ENCODE results near the gene CACNA1I.

The CACNA1I gene

GRCh38 chr22:39610766-39611165, 40.2 kb downstream of the CACNA1I start:
- no peak for TF ChIP-seq CTCF (conservative IDR thresholded peaks at IDR 0.05; ENCODE audit: control insufficient read depth, insufficient read depth, low read depth, low read length)
- no peak overlapping the region for H3K4me3 ChIP-seq (ENCODE audit: control insufficient read depth, low read depth, low read length)
- no peak for DNase-seq (ENCODE audit: low read depth)

- no peak for TF ChIP-seq CTCF (conservative IDR thresholded peaks at IDR 0.05; ENCODE audit: control insufficient read depth, insufficient read depth, low read depth, low read length)
- no peak for DNase-seq (ENCODE audit: low read depth)
- H3K4me3 ChIP-seq (ENCODE audit: control insufficient read depth, low read depth, low read length), result no peak overlapping the region
Measured at GRCh38 chr22:39611360-39611759, 40.8 kb downstream of the CACNA1I start.

GRCh38 chr22:39612811-39613548, 42.4 kb downstream of the CACNA1I start:
- no peak for TF ChIP-seq CTCF (conservative IDR thresholded peaks at IDR 0.05; ENCODE audit: control insufficient read depth, insufficient read depth, low read depth, low read length)
- no peak overlapping the region for H3K4me3 ChIP-seq (ENCODE audit: control insufficient read depth, low read depth, low read length)
- DNase-seq (ENCODE audit: low read depth), result no peak

- no peak overlapping the region for H3K4me3 ChIP-seq (ENCODE audit: control insufficient read depth, low read depth, low read length)
- TF ChIP-seq CTCF (conservative IDR thresholded peaks at IDR 0.05; ENCODE audit: control insufficient read depth, insufficient read depth, low read depth, low read length), result no peak
- DNase-seq (ENCODE audit: low read depth), result no peak
Measured at GRCh38 chr22:39613549-39613921, 43.0 kb downstream of the CACNA1I start.

GRCh38 chr22:39614442-39614841, 43.9 kb downstream of the CACNA1I start:
- no peak overlapping the region for H3K4me3 ChIP-seq (ENCODE audit: control insufficient read depth, low read depth, low read length)
- DNase-seq (ENCODE audit: low read depth), result no peak
- no peak for TF ChIP-seq CTCF (conservative IDR thresholded peaks at IDR 0.05; ENCODE audit: control insufficient read depth, insufficient read depth, low read depth, low read length)

- DNase-seq (ENCODE audit: low read depth), result no peak
- no peak overlapping the region for H3K4me3 ChIP-seq (ENCODE audit: control insufficient read depth, low read depth, low read length)
- TF ChIP-seq CTCF (conservative IDR thresholded peaks at IDR 0.05; ENCODE audit: control insufficient read depth, insufficient read depth, low read depth, low read length), result no peak
Measured at GRCh38 chr22:39616051-39616450, 45.5 kb downstream of the CACNA1I start.

- H3K4me3 ChIP-seq (ENCODE audit: control insufficient read depth, low read depth, low read length), result no peak overlapping the region
- no peak for DNase-seq (ENCODE audit: low read depth)
- TF ChIP-seq CTCF (conservative IDR thresholded peaks at IDR 0.05; ENCODE audit: control insufficient read depth, insufficient read depth, low read depth, low read length), result no peak
Measured at GRCh38 chr22:39616781-39617180, 46.2 kb downstream of the CACNA1I start.
